SK-N-SH treated with all-trans-retinoic acid at 6 μM for 48 hours (cell line): ENCODE measurements around the gene VPS37C.

Source experiments
- ATAC-seq: fragments of 200-7000 bp; cut with Tn5 transposase; 3 replicates; pipeline ENCODE4 v1.9.1; 2020; ENCODE audit warnings: mild to moderate bottlenecking, moderate library complexity
- ARNTL ChIP-seq: fragments of 450-650 bp; formaldehyde crosslinking; IDR thresholded peaks from 2 replicates; pipeline ENCODE4 v1.5.0; 2020; ENCODE audit warnings: low read depth, mild to moderate bottlenecking, moderate library complexity, borderline replicate concordance
- BACH2 ChIP-seq: fragments of 250-450 bp; sonication (Bioruptor Pico); IDR thresholded peaks from 2 replicates; pipeline ENCODE4 v1.9.0; 2021; ENCODE audit warnings: mild to moderate bottlenecking, borderline replicate concordance
- CSRNP3 ChIP-seq: fragments of 250-450 bp; sonication (Bioruptor Pico); IDR thresholded peaks from 2 replicates; pipeline ENCODE4 v1.5.1; 2021; ENCODE audit warnings: mild to moderate bottlenecking, moderate library complexity
- ESRRG ChIP-seq: fragments of 250-450 bp; sonication (Bioruptor Pico); IDR thresholded peaks from 2 replicates; pipeline ENCODE4 v1.6.1; 2021; ENCODE audit warnings: mild to moderate bottlenecking
- GLIS3 ChIP-seq: fragments of 250-450 bp; sonication (Bioruptor Pico); IDR thresholded peaks from 2 replicates; pipeline ENCODE4 v1.5.0; 2020; ENCODE audit warnings: mild to moderate bottlenecking, moderate library complexity
- ISL1 ChIP-seq: fragments of 250-450 bp; sonication (Bioruptor Pico); IDR thresholded peaks from 2 replicates; pipeline ENCODE4 v2.1.2; 2022; ENCODE audit warnings: mild to moderate bottlenecking, moderate library complexity
- PATZ1 ChIP-seq: fragments of 250-450 bp; sonication (Bioruptor Pico); IDR thresholded peaks from 2 replicates; pipeline ENCODE4 v1.8.0; 2020; ENCODE audit warnings: mild to moderate bottlenecking, moderate library complexity, borderline replicate concordance
- POU6F1 ChIP-seq: fragments of 250-450 bp; sonication (Bioruptor Pico); IDR thresholded peaks from 2 replicates; pipeline ENCODE4 v1.8.0; 2021; ENCODE audit warnings: low read depth, mild to moderate bottlenecking, moderate library complexity, borderline replicate concordance
- PPARA ChIP-seq: fragments of 250-450 bp; sonication (Bioruptor Pico); IDR thresholded peaks from 2 replicates; pipeline ENCODE4 v1.5.0; 2020; ENCODE audit warnings: mild to moderate bottlenecking, borderline replicate concordance
- RARB ChIP-seq: fragments of 250-450 bp; sonication (Bioruptor Pico); IDR thresholded peaks from 2 replicates; pipeline ENCODE4 v1.8.0; 2021; ENCODE audit warnings: mild to moderate bottlenecking, moderate library complexity
- SNAI2 ChIP-seq: fragments of 250-450 bp; sonication (Bioruptor Pico); IDR thresholded peaks from 2 replicates; pipeline ENCODE4 v1.5.0; 2020; ENCODE audit warnings: mild to moderate bottlenecking, moderate library complexity
- TCF4 ChIP-seq: fragments of 250-450 bp; sonication (Bioruptor Pico); IDR thresholded peaks from 2 replicates; pipeline ENCODE4 v1.8.0; 2021; ENCODE audit warnings: mild to moderate bottlenecking, moderate library complexity, borderline replicate concordance
- TOX ChIP-seq: fragments of 250-450 bp; sonication (Bioruptor Pico); IDR thresholded peaks from 2 replicates; pipeline ENCODE4 v1.8.0; 2021; ENCODE audit warnings: mild to moderate bottlenecking, moderate library complexity, borderline replicate concordance
- ZFP30 ChIP-seq: fragments of 450-650 bp; formaldehyde crosslinking; IDR thresholded peaks from 2 replicates; pipeline ENCODE4 v1.5.0; 2022; ENCODE audit warnings: mild to moderate bottlenecking, moderate library complexity
- ZNF70 ChIP-seq: fragments of 450-650 bp; formaldehyde crosslinking; IDR thresholded peaks from 2 replicates; pipeline ENCODE4 v1.5.0; 2020; ENCODE audit warnings: mild to moderate bottlenecking, moderate library complexity
- ZNF8 ChIP-seq: fragments of 450-650 bp; formaldehyde crosslinking; IDR thresholded peaks from 2 replicates; pipeline ENCODE4 v1.5.0; 2020; ENCODE audit warnings: mild to moderate bottlenecking, moderate library complexity
- TF ChIP-seq, protein P1 (sequence below): fragments of 250-450 bp; sonication (Bioruptor Pico); IDR thresholded peaks from 2 replicates; pipeline ENCODE4 v1.5.0; 2020; ENCODE audit warnings: mild to moderate bottlenecking, moderate library complexity

The VPS37C gene

GRCh38 chr11:61119055-61119454 is 42.2 kb downstream of the VPS37C start:
- no peak for TF ChIP-seq PPARA
- TF ChIP-seq, protein P1, sequence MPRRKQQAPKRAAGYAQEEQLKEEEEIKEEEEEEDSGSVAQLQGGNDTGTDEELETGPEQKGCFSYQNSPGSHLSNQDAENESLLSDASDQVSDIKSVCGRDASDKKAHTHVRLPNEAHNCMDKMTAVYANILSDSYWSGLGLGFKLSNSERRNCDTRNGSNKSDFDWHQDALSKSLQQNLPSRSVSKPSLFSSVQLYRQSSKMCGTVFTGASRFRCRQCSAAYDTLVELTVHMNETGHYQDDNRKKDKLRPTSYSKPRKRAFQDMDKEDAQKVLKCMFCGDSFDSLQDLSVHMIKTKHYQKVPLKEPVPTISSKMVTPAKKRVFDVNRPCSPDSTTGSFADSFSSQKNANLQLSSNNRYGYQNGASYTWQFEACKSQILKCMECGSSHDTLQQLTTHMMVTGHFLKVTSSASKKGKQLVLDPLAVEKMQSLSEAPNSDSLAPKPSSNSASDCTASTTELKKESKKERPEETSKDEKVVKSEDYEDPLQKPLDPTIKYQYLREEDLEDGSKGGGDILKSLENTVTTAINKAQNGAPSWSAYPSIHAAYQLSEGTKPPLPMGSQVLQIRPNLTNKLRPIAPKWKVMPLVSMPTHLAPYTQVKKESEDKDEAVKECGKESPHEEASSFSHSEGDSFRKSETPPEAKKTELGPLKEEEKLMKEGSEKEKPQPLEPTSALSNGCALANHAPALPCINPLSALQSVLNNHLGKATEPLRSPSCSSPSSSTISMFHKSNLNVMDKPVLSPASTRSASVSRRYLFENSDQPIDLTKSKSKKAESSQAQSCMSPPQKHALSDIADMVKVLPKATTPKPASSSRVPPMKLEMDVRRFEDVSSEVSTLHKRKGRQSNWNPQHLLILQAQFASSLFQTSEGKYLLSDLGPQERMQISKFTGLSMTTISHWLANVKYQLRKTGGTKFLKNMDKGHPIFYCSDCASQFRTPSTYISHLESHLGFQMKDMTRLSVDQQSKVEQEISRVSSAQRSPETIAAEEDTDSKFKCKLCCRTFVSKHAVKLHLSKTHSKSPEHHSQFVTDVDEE: no peak
- TF ChIP-seq ZNF70: no peak
- no peak for TF ChIP-seq TOX (CRISPR knock-in tag)
- TF ChIP-seq BACH2 (CRISPR knock-in tag): no peak
- no peak for TF ChIP-seq ZNF8 (CRISPR knock-in tag)
- TF ChIP-seq PATZ1: no peak
- no peak for TF ChIP-seq ISL1 (CRISPR knock-in tag)
- TF ChIP-seq TCF4 (CRISPR knock-in tag): no peak
- no peak for TF ChIP-seq SNAI2 (CRISPR knock-in tag)
- no peak for ATAC-seq

DNA sequence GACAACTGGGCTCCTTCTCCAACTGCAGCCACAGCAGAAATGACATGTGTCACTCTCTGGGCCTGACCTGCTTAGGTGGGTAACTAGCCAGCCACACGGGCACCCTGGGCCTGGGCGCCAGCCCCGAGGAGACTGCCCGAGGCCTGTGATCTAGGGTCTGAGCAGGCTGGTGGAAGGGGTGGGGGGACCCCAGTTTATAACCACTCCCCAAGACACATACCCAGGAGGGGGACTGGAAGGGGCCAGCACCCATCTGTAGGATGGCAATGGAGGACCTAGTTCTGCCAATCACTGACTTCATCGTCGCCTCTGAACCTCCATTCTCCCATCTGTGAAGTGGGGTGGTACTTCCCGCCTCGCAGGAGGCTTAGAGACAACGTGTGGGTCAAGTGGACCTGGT is 42.8 kb downstream of the VPS37C start:
- TF ChIP-seq, protein P1: no peak
- TF ChIP-seq PPARA (no peak), ARNTL (CRISPR knock-in tag) (no peak), TCF4 (CRISPR knock-in tag) (no peak), ESRRG (CRISPR knock-in tag) (no peak), RARB (CRISPR knock-in tag) (no peak), ZNF70 (no peak), POU6F1 (CRISPR knock-in tag) (no peak), PATZ1 (no peak)
- ATAC-seq: no peak

DNA sequence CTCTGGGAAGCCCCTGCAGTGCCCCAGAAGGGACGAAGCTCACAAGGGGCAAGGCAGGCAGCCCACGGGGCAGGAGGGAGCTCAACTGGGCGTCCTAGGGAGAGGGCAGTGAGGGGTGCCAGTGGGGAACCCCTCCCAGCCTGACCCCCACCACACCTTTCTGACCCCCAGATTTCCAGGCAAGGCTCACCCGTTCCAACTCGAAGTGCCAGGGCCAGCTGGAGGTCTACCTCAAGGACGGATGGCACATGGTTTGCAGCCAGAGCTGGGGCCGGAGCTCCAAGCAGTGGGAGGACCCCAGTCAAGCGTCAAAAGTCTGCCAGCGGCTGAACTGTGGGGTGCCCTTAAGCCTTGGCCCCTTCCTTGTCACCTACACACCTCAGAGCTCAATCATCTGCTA is 43.2 kb downstream of the VPS37C start:
- no peak for TF ChIP-seq ZNF70
- TF ChIP-seq SNAI2 (CRISPR knock-in tag): no peak
- no peak for TF ChIP-seq TCF4 (CRISPR knock-in tag)
- no peak for TF ChIP-seq CSRNP3 (CRISPR knock-in tag)
- no peak for TF ChIP-seq PATZ1
- TF ChIP-seq, protein P1: no peak
- no peak for TF ChIP-seq ZFP30 (CRISPR knock-in tag)
- TF ChIP-seq GLIS3 (CRISPR knock-in tag): no peak
- ATAC-seq: no peak
